SJCRH30 (cell line): ENCODE results near the gene CHMP6. TPM values are rescaled to one million over a fixed set of nuclear protein-coding genes. Genes with fewer than 3 reads are reported as not detected.

Source experiments
- DNase-seq, 2 experiments: peaks; one replicate each; pipeline ENCODE4 v3.0.0-alpha.2; 2015 to 2020
- H3K27ac ChIP-seq: fragments of 250-450 bp; sonication (Bioruptor Pico); 2 replicates; pipeline ENCODE4 v1.5.1; 2020; ENCODE audit warnings: mild to moderate bottlenecking, moderate library complexity
- H3K27me3 ChIP-seq: fragments of 250-450 bp; sonication (Bioruptor Pico); 2 replicates; pipeline ENCODE4 v1.5.1; 2020; ENCODE audit warnings: mild to moderate bottlenecking, moderate library complexity
- H3K36me3 ChIP-seq: fragments of 250-450 bp; sonication (Bioruptor Pico); 2 replicates; pipeline ENCODE4 v1.5.1; 2020; ENCODE audit warnings: mild to moderate bottlenecking, moderate library complexity
- H3K4me1 ChIP-seq: fragments of 250-450 bp; sonication (Bioruptor Pico); 2 replicates; pipeline ENCODE4 v1.5.1; 2020; ENCODE audit warnings: mild to moderate bottlenecking, moderate library complexity
- H3K4me3 ChIP-seq: fragments of 250-450 bp; sonication (Bioruptor Pico); 2 replicates; pipeline ENCODE4 v1.5.1; 2020; ENCODE audit warnings: mild to moderate bottlenecking, moderate library complexity
- H3K9me3 ChIP-seq: fragments of 250-450 bp; sonication (Bioruptor Pico); replicated peaks from 2 replicates; pipeline ENCODE4 v1.5.1; 2020; ENCODE audit warnings: mild to moderate bottlenecking, moderate library complexity
- total RNA-seq: library from RNA; depleted of rRNA; stranded (reverse); fragments of >200 nt; shearing (Covaris generic); gene quantifications from 2 replicates; pipeline ENCODE4 v1.2.3, GENCODE V29; 2014; rRNA removed

CHMP6 gene
- total RNA-seq, 1 experiment from 2014 or later: 27.6 TPM

GRCh38 chr17:81046770-81047359, 55.2 kb downstream of the CHMP6 start:
- no peak for DNase-seq
- H3K27me3 ChIP-seq: no peaks in the 10 kb centered on the region
- H3K4me1 ChIP-seq: peaks cover 23% of the 10 kb centered on the region
- no peaks in the 10 kb centered on the region for H3K36me3 ChIP-seq
- no peak overlapping the region for H3K4me3 ChIP-seq
- no peaks in the 10 kb centered on the region for H3K9me3 ChIP-seq
- H3K27ac ChIP-seq: no peak overlapping the region

- Histone ChIP-seq H3K36me3 (no peaks in the 10 kb centered on the region), H3K9me3 (no peaks in the 10 kb centered on the region), H3K4me3 (no peak overlapping the region), H3K4me1 (peaks cover 26% of the 10 kb centered on the region), H3K27me3 (no peaks in the 10 kb centered on the region), H3K27ac (no peak overlapping the region)
- DNase-seq: no peak
These were observed 57.3 kb downstream of the CHMP6 start for GRCh38 chr17:81048827-81049371.

GRCh38 chr17:81049372-81049911, 57.8 kb downstream of the CHMP6 start:
- Histone ChIP-seq H3K9me3 (no peaks in the 10 kb centered on the region), H3K4me1 (peaks cover 21% of the 10 kb centered on the region), H3K36me3 (no peaks in the 10 kb centered on the region), H3K27ac (no peak overlapping the region), H3K4me3 (no peak overlapping the region), H3K27me3 (no peaks in the 10 kb centered on the region)
- DNase-seq: no peak

Other genes starting within 250 kb of the CHMP6 start
- gene BAIAP2, start 43.3 kb downstream of the CHMP6 start, total RNA-seq: 22.1 and 26.0 TPM in 2 replicates
- 0.43 and 0.61 TPM in 2 replicates for gene PVALEF, start 173.7 kb downstream of the CHMP6 start, total RNA-seq
- gene AATK, start 174.4 kb downstream of the CHMP6 start, total RNA-seq: 24.0 and 24.2 TPM in 2 replicates
- 31.5 and 33.0 TPM in 2 replicates for gene CEP131, start 231.1 kb downstream of the CHMP6 start, total RNA-seq
- 21.5 and 29.3 TPM in 2 replicates for gene TEPSIN, start 247.2 kb downstream of the CHMP6 start, total RNA-seq
- gene NDUFAF8, start 247.5 kb downstream of the CHMP6 start, total RNA-seq: 129 and 132 TPM in 2 replicates